Heart left ventricle (tissue), 16 donors: ENCODE results near the gene GHR. TPM values are rescaled to one million over a fixed set of nuclear protein-coding genes. Genes with fewer than 3 reads are reported as not detected.
A peak's percentile ranks its signal among the peaks of the same experiment; 100 is the strongest.

ENCODE experiments used
- ATAC-seq, 4 donors: fragments of 200-7000 bp; cut with Tn5 transposase; one replicate each; pipeline ENCODE4 v1.9.1; 2020 to 2022; ENCODE audit warnings: moderate library complexity in 4 of 4, mild to moderate bottlenecking in 3 of 4, moderate number of reproducible peaks in 1 of 4
- DNase-seq, 5 donors: peaks; one replicate each; pipeline ENCODE4 v3.0.0-alpha.2; 2020
- H3K27ac ChIP-seq, 12 donors: fragments of 200-600 bp; sonication (generic) in 4 of 12; one replicate each; pipeline versions ENCODE4 v1.5.0 to v1.8.0; 2016 to 2022; ENCODE audit warnings: mild to moderate bottlenecking in 2 of 12
- H3K27me3 ChIP-seq, 9 donors: fragments of 200-600 bp; sonication (generic) in 2 of 9; one replicate each; pipeline versions ENCODE4 v1.5.1 to v1.8.0; 2016 to 2022; ENCODE audit warnings: mild to moderate bottlenecking in 3 of 9
- H3K36me3 ChIP-seq, 9 donors: fragments of 200-600 bp; sonication (generic) in 2 of 9; one replicate each; pipeline versions ENCODE4 v1.5.0 to v1.8.0; 2018 to 2022; ENCODE audit warnings: mild to moderate bottlenecking in 2 of 9
- H3K4me1 ChIP-seq, 12 donors: fragments of 200-600 bp; sonication (generic) in 4 of 12; one replicate each; pipeline versions ENCODE4 v1.5.0 to v1.8.0; 2016 to 2022; ENCODE audit warnings: mild to moderate bottlenecking in 3 of 12
- H3K4me3 ChIP-seq, 12 donors: fragments of 200-600 bp; sonication (generic) in 4 of 12; one replicate each; pipeline versions ENCODE4 v1.5.0 to v1.8.0; 2017 to 2022; ENCODE audit warnings: mild to moderate bottlenecking in 9 of 12, moderate library complexity in 4 of 12
- H3K9me3 ChIP-seq, 12 donors: fragments of 200-600 bp; sonication (generic) in 4 of 12; one replicate each; pipeline versions ENCODE4 v1.5.0 to v1.8.0; 2016 to 2022; ENCODE audit warnings: mild to moderate bottlenecking in 1 of 12
- POLR2A ChIP-seq, 2 donors: fragments of 450-650 bp; IDR thresholded peaks; one replicate each; pipeline ENCODE4 v1.6.1; 2017; ENCODE audit warnings: antibody characterized with exemption in 2 of 2, mild to moderate bottlenecking in 2 of 2, moderate library complexity in 2 of 2
- WGBS, 4 donors: extraction: QIAGEN DNeasy Blood & Tissue Kit in 2 of 4; methylation state at CpG; one replicate each; pipeline versions ENCODE4 v1.1.5 to v1.1.7; 2013 to 2018; 5-methylcytosine and 5-hydroxymethylcytosine counted together
- intact Hi-C, 10 donors: fragments of 100-400 bp; cut with DNase I; formaldehyde crosslinking; loops; one replicate each; pipeline versions ENCODE4 v1.11.1 to v1.14.2; 2022
- long read RNA-seq, 3 donors: library from polyadenylated mRNA; unstranded; transcript quantifications; one replicate each; pipeline ENCODE4 v2.0.0, GENCODE V29; 2020 to 2021
- polyA plus RNA-seq, 2 donors: library from polyadenylated mRNA; stranded (reverse); fragments of 200-250 nt; gene quantifications; one replicate each; pipeline ENCODE4 v1.2.3, GENCODE V29; 2013
- total RNA-seq, 9 donors: library from RNA; depleted of rRNA in 2 of 9; stranded (reverse); fragments of >200 nt in 2 of 9; fragmentation: NEBNext Ultra II Directional in 3 of 9; extraction: Animal tissue kit (Norgen Biotek cat#: 25700) in 3 of 9; gene quantifications; one replicate each; pipeline versions ENCODE4 v1.1.0 to v1.2.4, GENCODE V29; 2016 to 2023
- TF ChIP-seq, protein P1 (sequence below), 12 donors: fragments of 200-600 bp; sonication (generic) in 4 of 12; IDR thresholded peaks; one replicate each; pipeline versions ENCODE4 v1.5.0 to v1.8.0; 2018 to 2022; ENCODE audit warnings: antibody characterized with exemption in 12 of 12, mild to moderate bottlenecking in 5 of 12
- donor health status: ischemic (EF 13 %, LVEDD 7.1; RV severe dilation, severe dysfunction).
- donor health status: healthy with polysubstance abuse.
- donor health status: DM: no; HTN: yes; CAD: no.
- donor health status: DM: no; HTN: no; CAD: no.
- donor health status: ischemic (EF 25% LVEDD 6.9; RV normal size, moderate dysfunction).
- donor health status: ischemic (EF 25% LVEDD 5.7; RV mildly dilated, moderate dysfunction).
- donor health status: healthy.
- donor health status: DM: yes; HTN: yes; CAD: no.
- donor health status: ischemic (EF 35%, LVEDD 5.7; RV mildly dilated, moderate dysfunction).
- donor health status: nonischemic (EF 11% LVEDD 7.7; RV severe dilation, severe dysfunction).
- donor health status: DM: yes; HTN: yes; CAD: no.
- donor health status: PGD.
- donor health status: ischemic (EF 29% LVEDD 5.4; RV normal size, mild dysfunction).
- donor health status: nonischemic (EF 23%, LVEDD 6.1; RV moderate dilation, normal function).

GHR gene
- 10 to 100 TPM in 6 of 9 donors, 1 to 10 TPM in 3; 7.5 to 23.2 (median 11.7) TPM for total RNA-seq
- 1 to 10 TPM; 3.4 to 9.4 TPM for polyA plus RNA-seq
- long read RNA-seq, donor 1, full-length matches to known transcripts, result 5 of 13 reads
- long read RNA-seq, donor 1, partial matches to known transcripts, result 7 of 13 reads
- long read RNA-seq, donor 1, other reads (novel, unspliced or antisense), result 1 of 13 reads
- long read RNA-seq, donor 2, full-length matches to known transcripts, result 1 of 5 reads
- long read RNA-seq, donor 2, partial matches to known transcripts, result 0 of 5 reads
- long read RNA-seq, donor 2, other reads (novel, unspliced or antisense), result 4 of 5 reads
- long read RNA-seq, donor 3, partial matches to known transcripts, result 0 of 8 reads
- long read RNA-seq, donor 3, other reads (novel, unspliced or antisense), result 8 of 8 reads

DNA sequence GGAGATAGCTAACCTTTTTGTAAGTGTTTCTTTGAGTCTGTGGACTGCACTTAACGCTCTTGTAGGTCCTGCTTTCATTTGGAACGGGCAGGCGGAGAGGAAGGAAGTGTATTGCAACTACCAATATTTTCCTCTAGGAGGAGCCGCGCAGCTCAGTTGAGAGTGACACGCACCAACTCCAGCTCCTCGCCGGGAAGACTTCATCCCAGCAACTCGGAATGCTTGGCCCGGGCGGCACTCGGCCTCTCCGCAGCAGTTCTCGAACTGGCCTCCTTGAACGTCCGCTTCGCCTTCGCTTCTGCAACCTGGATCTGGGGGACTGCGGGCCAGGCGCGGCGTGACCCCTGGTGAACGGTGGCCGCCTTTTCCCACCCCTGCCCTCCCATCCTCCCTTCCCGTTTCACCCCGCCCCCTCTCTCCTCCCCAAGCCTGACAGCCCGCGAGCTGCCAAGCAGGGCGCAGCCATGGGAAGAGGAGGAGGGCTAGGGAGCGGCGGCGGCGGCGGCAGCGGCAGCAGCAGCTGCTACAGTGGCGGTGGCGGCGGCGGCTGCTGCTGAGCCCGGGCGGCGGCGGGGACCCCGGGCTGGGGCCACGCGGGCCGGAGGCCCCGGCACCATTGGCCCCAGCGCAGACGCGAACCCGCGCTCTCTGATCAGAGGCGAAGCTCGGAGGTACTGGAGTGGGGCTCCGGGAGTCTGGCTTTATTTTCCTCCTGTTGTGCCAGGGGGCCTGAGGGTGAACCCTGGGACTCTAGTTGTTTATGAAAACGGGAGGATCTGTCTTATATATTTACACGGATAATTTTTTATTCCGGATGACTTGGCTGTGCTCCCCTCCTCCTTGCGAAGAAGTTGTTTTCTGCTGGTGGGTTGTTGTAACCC is at the start of gene GHR:
Gene GHR (plus strand): TSS at position 155 of the 881 bp plus-strand sequence. CDS start 142,436 bp downstream, outside the sequence.
- peak; percentile 89 to 95 (median 94) for ATAC-seq
- peak; percentile 84 to 88 (median 87) for DNase-seq
- peaks cover 0 to 31% (median 16%) of the 10 kb centered on the region in 12 donors for H3K4me1 ChIP-seq
- 0% methylated on average over 35 to 60 of the region's 60 CpGs for WGBS, 4 donors
- TF ChIP-seq POLR2A (IDR thresholded peaks at IDR 0.05), result peak in 1 of 2 donors; percentile 28
- TF ChIP-seq, protein P1, sequence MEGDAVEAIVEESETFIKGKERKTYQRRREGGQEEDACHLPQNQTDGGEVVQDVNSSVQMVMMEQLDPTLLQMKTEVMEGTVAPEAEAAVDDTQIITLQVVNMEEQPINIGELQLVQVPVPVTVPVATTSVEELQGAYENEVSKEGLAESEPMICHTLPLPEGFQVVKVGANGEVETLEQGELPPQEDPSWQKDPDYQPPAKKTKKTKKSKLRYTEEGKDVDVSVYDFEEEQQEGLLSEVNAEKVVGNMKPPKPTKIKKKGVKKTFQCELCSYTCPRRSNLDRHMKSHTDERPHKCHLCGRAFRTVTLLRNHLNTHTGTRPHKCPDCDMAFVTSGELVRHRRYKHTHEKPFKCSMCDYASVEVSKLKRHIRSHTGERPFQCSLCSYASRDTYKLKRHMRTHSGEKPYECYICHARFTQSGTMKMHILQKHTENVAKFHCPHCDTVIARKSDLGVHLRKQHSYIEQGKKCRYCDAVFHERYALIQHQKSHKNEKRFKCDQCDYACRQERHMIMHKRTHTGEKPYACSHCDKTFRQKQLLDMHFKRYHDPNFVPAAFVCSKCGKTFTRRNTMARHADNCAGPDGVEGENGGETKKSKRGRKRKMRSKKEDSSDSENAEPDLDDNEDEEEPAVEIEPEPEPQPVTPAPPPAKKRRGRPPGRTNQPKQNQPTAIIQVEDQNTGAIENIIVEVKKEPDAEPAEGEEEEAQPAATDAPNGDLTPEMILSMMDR (IDR thresholded peaks at IDR 0.05), result peak; percentile 62 to 90 (median 82)
- intact Hi-C loops, result loop anchor here (1.0 to 10.0 kb wide), 18 partner anchors 71 to 559 kb away; no protein-coding TSS in a partner anchor
- H3K27ac ChIP-seq, result peak within 1 kb of the TSS; percentile 54 to 94 (median 84)
- no peaks in the 10 kb centered on the region for H3K9me3 ChIP-seq
- peak within 1 kb of the TSS; percentile 52 to 85 (median 70) for H3K4me3 ChIP-seq
- H3K27me3 ChIP-seq, result peaks cover 0 to 9% (median 0%) of the 10 kb centered on the region in 9 donors
- H3K36me3 ChIP-seq, result no peaks in the 10 kb centered on the region

DNA sequence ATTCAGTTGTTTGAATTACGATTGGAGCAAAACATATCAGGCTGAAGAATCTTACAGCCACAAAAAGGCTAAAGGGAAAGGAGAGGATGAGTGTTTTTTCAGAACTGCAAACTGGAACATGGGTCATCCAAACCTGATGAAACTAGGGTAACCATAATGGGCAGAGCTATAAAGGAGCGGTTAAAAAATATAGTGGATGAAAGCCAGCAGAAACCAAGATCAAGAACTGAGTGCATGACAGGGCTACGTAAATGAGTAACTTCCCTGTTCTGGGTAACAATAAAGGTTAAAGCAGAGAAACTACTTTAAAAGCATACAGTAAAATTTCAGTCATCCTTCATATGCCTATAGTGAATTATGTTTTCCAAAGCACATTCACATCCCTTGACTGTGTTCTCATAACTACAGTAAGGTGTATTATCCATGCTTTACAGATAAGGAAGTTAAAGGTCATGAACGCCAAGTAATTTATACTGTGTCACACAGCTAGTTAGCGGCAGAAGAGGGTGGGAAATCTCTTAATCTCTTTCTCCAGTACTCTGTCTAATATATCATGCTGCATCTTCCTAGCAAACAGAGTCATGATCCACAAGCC is 48.5 kb upstream of the GHR start:
- WGBS, 4 donors, result 87 to 88% (median 88%) methylated on average over 5 of the region's 5 CpGs
- H3K27me3 ChIP-seq, result no peaks in the 10 kb centered on the region
- H3K9me3 ChIP-seq, result peaks cover 0 to 6% (median 0%) of the 10 kb centered on the region in 12 donors
- intact Hi-C loops, result no loop called here
- no peak for DNase-seq
- no peaks in the 10 kb centered on the region for H3K36me3 ChIP-seq
- H3K4me1 ChIP-seq, result peaks cover 0 to 3% (median 0%) of the 10 kb centered on the region in 12 donors
- H3K4me3 ChIP-seq, result no peak overlapping the region
- no peak overlapping the region for H3K27ac ChIP-seq
- TF ChIP-seq, protein P1 (IDR thresholded peaks at IDR 0.05), result no peak
- no peak for TF ChIP-seq POLR2A (IDR thresholded peaks at IDR 0.05)
- ATAC-seq, result no peak

DNA sequence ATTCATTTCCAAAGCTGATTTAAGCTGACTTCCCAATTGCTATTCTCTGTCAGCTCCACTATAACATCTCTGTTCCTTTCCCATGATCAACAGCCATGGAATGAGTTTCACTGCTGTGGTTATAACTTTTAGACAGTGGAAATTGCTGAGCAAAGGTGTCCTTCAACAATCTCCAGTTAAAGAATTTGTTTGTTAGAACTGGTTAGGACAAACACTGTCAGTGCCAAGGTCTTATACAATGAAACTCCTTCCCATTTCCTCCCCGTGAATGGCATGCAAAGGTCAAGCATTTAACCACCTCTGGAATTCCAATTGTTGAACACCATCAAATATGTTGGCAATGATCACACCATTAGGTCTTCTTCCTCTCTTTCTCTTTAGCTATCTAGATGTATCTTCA is 45.7 kb upstream of the GHR start:
- TF ChIP-seq, protein P1 (IDR thresholded peaks at IDR 0.05), result no peak
- no peak for TF ChIP-seq POLR2A (IDR thresholded peaks at IDR 0.05)

More for the DNA sequence above, 45.7 kb upstream of the GHR start:
- H3K27ac ChIP-seq, result peak overlapping the region in 2 of 12 donors; percentile 29 to 47
- H3K27me3 ChIP-seq, result no peaks in the 10 kb centered on the region
- 0 to 21% (median 4%) methylated on average over 1 of the region's 1 CpG for WGBS, 4 donors
- intact Hi-C loops, result no loop called here
- no peak for ATAC-seq
- H3K4me3 ChIP-seq, result no peak overlapping the region
- no peak for DNase-seq
- no peaks in the 10 kb centered on the region for H3K36me3 ChIP-seq
- peaks cover 0 to 3% (median 0%) of the 10 kb centered on the region in 12 donors for H3K9me3 ChIP-seq
- H3K4me1 ChIP-seq, result peaks cover 0 to 3% (median 0%) of the 10 kb centered on the region in 12 donors
